Activated naive CD8-positive, alpha-beta T cell treated with anti-CD3 and anti-CD28 coated beads, Interleukin-2, amount 10 ng/mL, durations not matched to agents 7 days and 5 days (primary cell): Measurements from ENCODE around the gene CNMD. TPM values are rescaled to one million over a fixed set of nuclear protein-coding genes. Genes with fewer than 3 reads are reported as not detected.

Source experiments
- total RNA-seq, 2 experiments: library from RNA; stranded (reverse); gene quantifications; one replicate each; pipeline ENCODE4 v1.2.3, GENCODE V29; 2021

Gene CNMD
- total RNA-seq, 2 experiments from 2014 or later: not detected

Other genes starting within 250 kb of the CNMD start
- 10 to 100 TPM; 12.9 to 14.7 TPM for gene HNRNPA1L2, start 97.4 kb downstream of the CNMD start, total RNA-seq
- gene SUGT1, start 87.0 kb downstream of the CNMD start, total RNA-seq: 10 to 100 TPM; 36.5 to 41.1 TPM
- not detected for gene PCDH8, start 108.8 kb upstream of the CNMD start, total RNA-seq